Pancreas (tissue), 10 donors: ENCODE results near the gene FAM114A2. TPM values are rescaled to one million over a fixed set of nuclear protein-coding genes. Genes with fewer than 3 reads are reported as not detected.

ENCODE experiments used
- ATAC-seq, 4 donors: fragments of 200-7000 bp; cut with Tn5 transposase; one replicate each; pipeline versions ENCODE4 v1.8.0 to v1.9.1; 2020; ENCODE audit warnings: mild to moderate bottlenecking in 4 of 4, moderate library complexity in 4 of 4
- DNase-seq, 6 donors: peaks; one replicate each; pipeline ENCODE4 v3.0.0-alpha.2; 2020
- FAIRE-seq: peaks from 2 replicates; lab custom pipeline; 2012; peaks lifted over from hg19 to GRCh38; lab: Jason Lieb, UNC
- H3K27ac ChIP-seq, 4 donors: fragments of 200-600 bp; sonication (generic); 1 replicate in 3 of 4; 2 replicates in 1 of 4; pipeline versions ENCODE4 v1.5.0 to v1.8.0; 2020
- H3K27me3 ChIP-seq, 4 donors: fragments of 200-600 bp; one replicate each; pipeline ENCODE4 v1.8.0; 2021
- H3K36me3 ChIP-seq, 3 donors: fragments of 200-600 bp; sonication (generic) in 1 of 3; one replicate each; pipeline versions ENCODE4 v1.5.0 to v1.8.0; 2020 to 2021
- H3K4me1 ChIP-seq, 3 donors: fragments of 200-600 bp; one replicate each; pipeline ENCODE4 v1.8.0; 2021
- H3K4me3 ChIP-seq, 4 donors: fragments of 200-600 bp; sonication (generic) in 2 of 4; one replicate each; pipeline versions ENCODE4 v1.5.0 to v1.8.0; 2020 to 2021
- H3K9me3 ChIP-seq, 4 donors: fragments of 200-600 bp; one replicate each; pipeline ENCODE4 v1.8.0; 2021
- CTCF ChIP-seq, 4 donors: fragments of 200-600 bp; sonication (generic) in 3 of 4; IDR thresholded peaks; one replicate each; pipeline versions ENCODE4 v1.5.0 to v1.8.0; 2021; ENCODE audit warnings: antibody characterized with exemption in 4 of 4
- WGBS, 2 donors: extraction: QIAGEN DNeasy Blood & Tissue Kit; methylation state at CpG; one replicate each; pipeline ENCODE4 v1.1.7; 2013; 5-methylcytosine and 5-hydroxymethylcytosine counted together
- intact Hi-C, 3 donors: fragments of 100-400 bp; cut with DNase I; formaldehyde crosslinking; loops; one replicate each; pipeline versions ENCODE4 v1.11.1 to v1.14.2; 2022
- polyA plus RNA-seq, 2 donors: library from polyadenylated mRNA; stranded (reverse); fragments of 200-250 nt; gene quantifications; one replicate each; pipeline ENCODE4 v1.2.3, GENCODE V29; 2013
- total RNA-seq, 6 donors: library from RNA; stranded (reverse); fragmentation: NEBNext Ultra II Directional in 4 of 6; extraction: Animal tissue kit (Norgen Biotek cat#: 25700) in 4 of 6; gene quantifications; one replicate each; pipeline versions ENCODE4 v1.2.1 to v1.2.4, GENCODE V29; 2021 to 2023
- donor health status: healthy with polysubstance abuse.
- donor health status: DM: no; HTN: no; CAD: no; lungs with moderate emphysema.
- donor health status: DM: no; HTN: no; CAD: no.
- donor health status: control.
- donor health status: control.
- donor health status: Bipolar disorder and iron deficiency.
- donor health status: DM: yes; HTN: yes; CAD: no.
- donor health status: DM: no; HTN: no; CAD: no.
- donor health status: DM: no; HTN: no; CAD: no.
- donor health status: DM: yes; HTN: yes; CAD: no.

FAM114A2 gene
- total and polyA plus RNA-seq, 8 donors: 7.2 to 37.2 (median 22.1) TPM

GRCh38 chr5:153970496-153970895, 68.2 kb downstream of the FAM114A2 start:
- FAIRE-seq (no peak), ATAC-seq (no peak), DNase-seq (no peak)
- TF ChIP-seq CTCF (IDR thresholded peaks at IDR 0.05): no peak
- no peak overlapping the region for H3K4me3 ChIP-seq
- no peaks in the 10 kb centered on the region for H3K4me1 ChIP-seq
- H3K36me3 ChIP-seq: no peaks in the 10 kb centered on the region
- intact Hi-C loops: loop anchor here in 1 of 3 donors (10.0 kb wide), 1 partner anchor 214 kb away; no protein-coding TSS in a partner anchor
- no peak overlapping the region for H3K27ac ChIP-seq
- 76 to 82% methylated on average over 3 of the region's 3 CpGs for WGBS, 2 donors
- no peaks in the 10 kb centered on the region for H3K9me3 ChIP-seq
- H3K27me3 ChIP-seq: no peaks in the 10 kb centered on the region

- ATAC-seq: no peak
- 69 to 72% methylated on average over 3 of the region's 3 CpGs for WGBS, 2 donors
- intact Hi-C loops: loop anchor here in 2 of 3 donors (10.0 kb wide), 2 partner anchors 1435 to 1445 kb away; no protein-coding TSS in a partner anchor
- TF ChIP-seq CTCF (IDR thresholded peaks at IDR 0.05): no peak
- Histone ChIP-seq H3K4me3 (no peak overlapping the region), H3K27ac (no peak overlapping the region), H3K9me3 (no peaks in the 10 kb centered on the region), H3K4me1 (no peaks in the 10 kb centered on the region), H3K27me3 (no peaks in the 10 kb centered on the region), H3K36me3 (no peaks in the 10 kb centered on the region)
- no peak for DNase-seq
- no peak for FAIRE-seq
These were observed 69.2 kb downstream of the FAM114A2 start for GRCh38 chr5:153969563-153969895.

GRCh38 chr5:153968761-153969562, 69.7 kb downstream of the FAM114A2 start:
- Histone ChIP-seq H3K27ac (no peak overlapping the region), H3K4me1 (no peaks in the 10 kb centered on the region), H3K36me3 (no peaks in the 10 kb centered on the region), H3K9me3 (no peaks in the 10 kb centered on the region), H3K27me3 (no peaks in the 10 kb centered on the region), H3K4me3 (no peak overlapping the region)
- no peak for TF ChIP-seq CTCF (IDR thresholded peaks at IDR 0.05)
- DNase-seq (peak in 3 of 6 donors; percentile 35 to 67 (median 39)), ATAC-seq (peak in 3 of 4 donors; percentile 47 to 70 (median 53)), FAIRE-seq (no peak)
- intact Hi-C loops: loop anchor here in 2 of 3 donors (10.0 kb wide), 2 partner anchors 1434 to 1444 kb away; no protein-coding TSS in a partner anchor
- 57 to 69% methylated on average over 10 of the region's 10 CpGs for WGBS, 2 donors

- intact Hi-C loops: loop anchor here in 2 of 3 donors (10.0 kb wide), 2 partner anchors 1430 to 1440 kb away; no protein-coding TSS in a partner anchor
- no peak for FAIRE-seq
- Histone ChIP-seq H3K27ac (no peak overlapping the region), H3K4me3 (no peak overlapping the region), H3K9me3 (no peaks in the 10 kb centered on the region), H3K4me1 (no peaks in the 10 kb centered on the region), H3K36me3 (no peaks in the 10 kb centered on the region), H3K27me3 (no peaks in the 10 kb centered on the region)
- TF ChIP-seq CTCF (IDR thresholded peaks at IDR 0.05): peak; percentile 20 to 75 (median 69)
- peak in 2 of 6 donors; percentile 33 to 55 for DNase-seq
- peak; percentile 71 to 91 (median 88) for ATAC-seq
- 16 to 22% methylated on average over 10 of the region's 10 CpGs for WGBS, 2 donors
These were observed 73.6 kb downstream of the FAM114A2 start for GRCh38 chr5:153964880-153965645.
